Hepatic stellate cell (primary cell): ENCODE measurements around the gene SPARC.
"Not testable (repeated sequence)": the region's sequence is repeated elsewhere in the genome, so short reads cannot be mapped to it uniquely, and the experiment has no call there.

ENCODE experiments used
- DNase-seq: peaks from one replicate; pipeline ENCODE4 v3.0.0; 2011; ENCODE audit warnings: low spot score

SPARC gene

DNA sequence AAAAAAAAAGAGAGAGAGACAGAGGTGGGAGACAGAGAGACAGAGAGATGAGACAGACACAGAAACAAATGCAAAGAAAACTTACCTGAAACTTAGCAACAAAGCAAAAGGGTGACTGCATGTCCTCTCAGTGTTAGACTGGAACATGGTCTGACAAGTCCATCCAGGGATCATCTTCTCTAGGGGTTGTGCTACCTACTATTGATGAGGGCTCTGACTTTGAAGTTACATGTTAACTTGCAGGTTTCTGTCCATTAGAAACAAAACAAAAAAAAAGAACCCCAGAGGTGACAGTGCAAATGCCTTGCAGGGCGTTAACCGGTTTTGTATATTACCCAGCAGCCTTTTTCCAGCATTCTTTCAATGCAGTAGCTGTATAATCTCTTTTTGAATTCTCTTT, 13.6 kb upstream of the SPARC start:
- DNase-seq: no peak

DNA sequence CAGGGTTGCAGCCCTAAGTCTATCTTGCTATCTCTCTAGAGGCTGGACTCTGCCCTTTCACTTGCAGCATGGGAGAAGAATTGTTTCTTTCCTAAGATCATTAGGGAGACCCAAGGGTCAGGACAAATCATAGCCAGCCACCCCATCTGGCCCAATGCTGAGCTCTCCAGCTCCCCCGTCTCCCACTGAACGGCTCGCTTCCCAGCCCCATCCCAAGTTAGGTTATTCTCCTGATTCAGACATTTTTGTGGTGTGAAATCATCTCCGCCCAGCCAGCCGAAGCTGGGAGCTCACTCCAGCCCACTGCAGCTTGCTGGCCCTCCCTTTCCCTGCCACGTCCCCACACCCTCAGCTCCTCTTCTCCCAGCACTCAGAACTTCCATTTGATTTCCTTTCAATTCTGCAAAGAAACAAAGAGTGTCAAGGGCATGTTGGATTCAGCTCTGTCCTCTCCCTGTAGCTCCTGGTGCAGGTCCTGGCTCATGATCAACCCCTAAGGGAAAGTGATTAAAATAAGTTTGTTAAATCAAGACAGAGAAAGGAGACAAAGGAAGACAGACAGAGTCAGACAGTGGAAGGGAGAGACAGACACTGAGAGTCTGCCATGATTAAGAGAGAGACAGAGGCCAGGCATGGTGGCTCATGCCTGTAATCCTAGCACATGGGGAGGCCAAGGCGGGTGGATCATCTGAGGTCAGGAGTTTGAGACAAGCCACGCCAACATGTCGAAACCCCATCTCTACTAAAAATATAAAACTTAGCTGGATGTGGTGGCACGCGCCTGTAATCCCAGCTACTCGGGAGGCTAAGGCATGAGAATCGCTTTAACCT, 12.6 kb upstream of the SPARC start:
- peak; percentile 85 for DNase-seq

DNA sequence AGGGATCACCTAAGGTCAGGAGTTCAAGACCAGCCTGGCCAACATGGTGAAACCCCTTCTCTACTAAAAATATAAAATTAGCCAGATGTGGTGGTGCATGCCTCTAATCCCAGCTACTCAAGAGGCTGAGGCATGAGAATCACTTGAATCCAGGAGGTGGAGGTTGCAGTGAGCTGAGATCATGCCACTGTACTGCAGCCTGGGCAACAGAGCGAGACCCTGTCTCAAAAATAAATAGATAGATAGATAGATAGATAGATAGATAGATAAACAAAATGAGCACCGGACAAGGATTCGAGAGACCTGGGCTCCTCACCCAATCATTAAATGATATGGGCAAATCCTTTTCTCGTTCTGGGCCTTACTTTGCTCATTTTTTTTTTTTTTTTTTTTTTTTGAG, 11.4 kb upstream of the SPARC start:
- DNase-seq: not testable (repeated sequence)

DNA sequence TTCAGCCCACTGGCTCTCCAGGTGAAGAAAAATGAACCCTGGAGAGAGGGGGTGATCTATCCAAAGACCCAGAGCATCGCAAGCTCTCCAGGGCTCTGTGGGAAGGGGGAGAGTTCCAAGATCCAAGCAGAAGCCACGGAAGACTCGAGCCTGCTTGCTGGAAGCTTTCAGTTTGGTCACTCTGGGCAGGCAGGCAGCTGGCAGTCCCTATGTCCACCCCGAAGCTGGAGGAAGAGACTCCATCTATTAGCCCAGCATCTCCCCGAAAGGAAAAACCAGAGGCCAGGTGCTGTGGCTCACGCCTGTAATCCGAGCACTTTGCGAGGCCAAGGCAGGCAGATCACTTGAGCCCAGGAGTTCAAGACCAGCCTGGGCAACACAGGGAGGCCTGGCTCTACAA, 10.7 kb upstream of the SPARC start:
- DNase-seq: no peak

DNA sequence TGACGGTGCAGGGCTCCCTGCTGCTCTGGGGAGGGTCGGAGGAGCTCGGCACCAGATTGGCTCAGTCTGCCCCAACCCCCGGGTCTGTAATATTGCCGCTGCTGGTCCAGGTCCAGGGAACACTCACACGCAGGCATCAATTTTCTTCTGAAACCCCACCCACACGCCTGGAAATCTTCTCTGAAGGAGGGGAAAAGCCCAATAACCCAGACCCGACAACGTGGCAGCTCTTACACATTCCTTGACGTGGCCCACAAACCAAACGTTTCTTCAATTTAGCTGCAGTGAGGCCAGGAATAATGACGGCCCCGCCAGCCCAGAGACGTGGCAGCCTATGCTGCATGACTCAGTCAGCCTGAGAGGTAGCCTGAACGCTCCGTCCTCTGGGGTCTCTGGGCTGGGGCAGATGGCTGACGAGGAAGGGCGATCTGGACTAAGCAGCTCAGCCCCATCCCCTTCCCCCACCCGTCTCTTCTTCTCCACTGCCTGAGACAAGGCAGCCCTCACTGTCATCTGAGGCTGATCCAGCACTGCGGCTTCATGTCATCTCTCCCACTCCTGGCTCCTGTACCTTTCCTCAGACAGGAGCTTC, 9.9 kb upstream of the SPARC start:
- DNase-seq: peak; percentile 77

DNA sequence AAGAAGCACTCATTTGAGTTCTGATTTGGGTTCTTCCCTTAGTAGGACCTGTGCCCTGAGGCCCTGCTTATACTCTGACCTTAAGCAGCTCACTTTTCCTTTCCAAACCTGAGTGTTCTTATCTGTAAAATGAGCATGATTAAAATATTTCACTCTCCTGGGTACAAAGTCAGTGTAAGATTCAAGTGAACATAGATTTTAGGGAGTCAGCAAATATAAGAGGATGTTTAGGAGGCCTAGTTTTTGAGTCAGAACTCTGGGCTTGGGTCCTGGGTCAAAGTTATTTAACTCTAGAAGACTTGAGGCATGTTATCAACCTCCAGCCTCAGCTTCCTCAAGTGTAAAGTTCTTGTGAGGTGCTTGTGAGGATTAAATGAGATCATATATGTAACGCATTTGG, 8.7 kb upstream of the SPARC start:
- DNase-seq: no peak

DNA sequence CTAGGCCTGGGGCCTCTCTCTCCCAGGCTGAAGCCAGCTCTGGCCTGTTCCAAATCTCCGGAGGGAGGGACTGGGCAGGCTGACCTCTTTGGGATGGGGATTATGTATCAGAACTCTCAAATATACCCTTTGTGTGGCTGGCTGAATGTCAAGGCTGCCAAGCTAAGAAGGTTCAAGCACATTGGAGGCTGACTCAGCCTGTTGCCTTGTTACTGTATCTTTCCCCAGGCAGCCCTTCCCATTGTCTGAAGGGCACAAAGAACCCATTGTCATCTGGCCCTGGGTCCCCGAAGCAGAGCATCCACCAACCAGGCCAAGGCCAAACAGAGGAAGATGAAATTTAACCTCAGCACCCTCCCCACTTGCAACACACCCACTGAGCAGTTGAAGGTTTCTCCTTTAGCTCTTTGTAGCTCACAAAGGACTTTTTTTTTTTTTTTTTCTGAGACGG, 7.3 kb upstream of the SPARC start:
- DNase-seq: no peak

DNA sequence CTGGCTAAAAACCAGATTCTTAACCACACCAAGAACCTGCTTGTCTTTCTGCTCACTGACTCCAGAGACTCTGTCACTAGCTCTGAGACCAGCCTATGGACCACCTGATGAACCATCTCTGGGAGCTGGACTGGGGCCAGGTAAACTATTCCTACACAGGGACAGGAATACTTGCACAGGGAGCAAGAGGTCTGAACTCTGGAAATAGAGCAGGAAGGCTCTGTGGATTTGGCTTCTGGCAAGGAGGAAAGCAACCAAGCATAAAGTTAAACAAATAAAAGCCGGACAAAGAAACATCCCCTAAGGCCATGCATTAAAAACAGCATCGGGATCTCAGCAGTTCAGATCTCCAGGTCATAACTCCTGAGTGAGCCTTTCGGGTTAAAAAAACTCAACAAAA, 5.6 kb upstream of the SPARC start:
- no peak for DNase-seq

DNA sequence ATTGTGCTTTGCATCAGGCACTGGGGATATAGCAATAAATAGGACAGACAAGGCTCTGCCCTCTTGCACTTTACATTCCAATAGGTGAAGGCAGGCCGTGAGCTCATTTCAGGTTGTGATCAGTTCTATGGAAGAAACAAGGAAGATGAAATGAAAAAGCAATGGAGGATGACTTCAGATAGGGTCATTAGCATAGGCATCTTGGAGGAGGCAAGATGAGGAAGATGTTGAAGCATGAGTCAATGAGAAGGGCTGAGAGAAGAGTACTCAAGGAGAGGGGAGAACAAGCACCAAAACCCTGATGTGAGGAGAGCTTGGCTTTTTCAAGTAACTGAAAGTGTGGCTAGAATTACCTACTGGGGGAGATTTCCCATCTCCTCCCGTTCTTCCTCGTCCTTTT, 5.0 kb upstream of the SPARC start:
- DNase-seq: no peak

DNA sequence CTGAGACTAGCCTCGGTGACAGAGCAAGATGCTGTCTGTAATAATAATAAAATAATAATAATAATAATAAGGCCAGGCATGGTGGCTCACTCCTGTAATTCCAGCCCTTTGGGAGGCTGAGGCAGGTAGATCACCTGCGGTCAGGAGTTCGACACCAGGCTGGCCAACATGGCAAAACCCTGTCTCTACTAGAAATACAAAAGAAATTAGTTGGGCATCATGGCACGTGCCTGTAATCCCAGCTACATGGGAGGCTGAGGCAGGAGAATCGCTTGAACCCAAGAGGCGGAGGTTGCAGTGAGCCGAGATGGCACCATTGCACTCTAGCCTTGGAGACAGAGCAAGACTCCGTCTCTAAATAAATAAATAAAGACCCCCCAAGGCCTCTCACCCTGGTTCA, 2.9 kb upstream of the SPARC start:
- DNase-seq: not testable (repeated sequence)

DNA sequence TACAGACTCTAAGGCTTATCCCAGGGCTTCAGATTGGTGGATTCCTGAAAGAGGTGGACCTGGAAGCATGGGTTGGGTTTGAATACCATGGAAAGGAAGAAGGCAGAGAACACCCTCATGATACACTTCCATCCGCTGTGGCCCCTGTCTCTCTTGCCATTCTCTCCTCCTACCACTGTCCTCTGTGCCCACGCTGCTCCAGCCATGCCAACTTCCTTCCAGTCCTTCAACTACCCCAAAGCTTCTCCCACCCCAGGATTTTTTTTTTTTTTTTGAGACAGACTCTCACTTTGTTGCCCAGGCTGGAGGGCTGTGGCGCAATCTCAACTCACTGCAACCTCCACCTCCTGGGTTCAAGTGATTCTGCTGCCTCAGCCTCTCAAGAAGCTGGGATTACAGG, 1.7 kb upstream of the SPARC start:
- no peak for DNase-seq

DNA sequence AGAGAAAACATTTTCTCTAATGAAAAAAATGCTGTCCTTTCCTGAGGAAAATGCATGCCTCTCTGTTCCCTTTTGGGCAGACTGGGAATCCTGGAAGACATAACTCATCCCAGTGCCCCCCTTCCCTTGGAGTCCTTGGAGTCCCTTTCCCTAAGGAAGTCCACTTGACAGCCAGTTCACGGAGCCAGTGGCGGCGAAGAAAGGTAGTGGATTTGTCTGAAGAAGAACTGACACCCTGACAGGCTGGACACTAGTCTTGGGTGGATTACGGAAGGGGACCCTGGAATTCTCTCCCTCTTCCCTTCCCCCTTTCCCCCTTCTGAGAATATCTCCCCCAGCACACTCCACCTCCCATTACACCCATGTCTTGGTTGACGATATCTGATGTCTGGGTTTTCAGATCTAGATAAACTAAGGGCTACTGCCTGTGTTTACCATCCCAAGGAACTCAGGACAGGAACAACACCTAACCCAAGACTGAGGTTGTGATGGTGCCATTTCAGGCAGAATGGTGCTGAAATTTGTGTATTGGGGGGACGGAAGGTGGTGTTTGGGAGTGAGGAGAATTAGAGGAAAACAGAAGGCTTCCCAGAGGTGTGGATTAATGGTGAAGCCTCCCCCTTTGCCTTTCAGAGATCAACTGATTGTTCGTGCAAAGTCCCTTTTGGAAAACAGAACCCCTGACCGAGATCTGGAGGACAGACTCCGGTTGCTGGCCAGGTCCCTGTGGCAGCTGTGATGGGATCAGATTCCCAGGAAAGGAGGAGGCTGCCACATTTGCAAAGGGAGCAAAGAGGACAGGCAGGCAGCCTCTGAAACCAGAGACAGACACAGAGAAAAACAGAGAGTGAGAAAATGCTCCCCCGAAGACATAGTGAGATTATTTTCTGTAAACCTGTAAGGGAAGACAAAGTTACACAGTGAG, 704 bp downstream of the SPARC start:
- DNase-seq: no peak

DNA sequence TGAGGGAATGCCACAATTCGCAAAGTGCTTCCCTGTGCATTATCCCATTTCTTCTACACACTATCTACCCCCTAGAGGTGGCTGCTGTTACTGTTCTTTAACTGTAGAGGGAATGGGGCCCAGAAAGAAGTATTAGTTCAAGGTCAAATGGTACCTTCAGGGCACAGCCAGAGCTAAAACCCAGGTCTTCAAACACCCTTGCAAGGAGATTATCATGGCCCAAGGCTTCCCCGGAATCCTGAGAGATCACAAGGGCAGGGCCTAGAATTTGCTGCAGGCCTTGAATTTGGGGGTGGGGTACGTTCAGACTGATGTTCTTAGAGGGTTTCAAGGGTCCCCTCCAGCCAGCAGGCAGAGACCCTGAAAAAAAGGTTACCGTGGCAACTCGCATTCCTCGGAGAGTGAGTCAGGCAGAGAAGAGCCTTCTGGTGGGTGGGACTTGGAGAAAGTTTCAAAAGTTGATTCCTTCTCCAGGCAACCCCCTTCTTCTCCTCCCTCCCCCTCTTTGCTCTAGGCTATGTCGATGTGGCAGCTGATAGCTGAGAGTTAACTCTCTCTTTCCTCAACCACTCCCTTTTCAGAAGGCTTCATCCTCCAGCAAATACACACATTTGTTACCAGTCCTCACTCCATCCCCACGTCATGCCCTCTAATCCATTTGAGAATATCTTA, 1.9 kb downstream of the SPARC start:
- DNase-seq: peak; percentile 60

DNA sequence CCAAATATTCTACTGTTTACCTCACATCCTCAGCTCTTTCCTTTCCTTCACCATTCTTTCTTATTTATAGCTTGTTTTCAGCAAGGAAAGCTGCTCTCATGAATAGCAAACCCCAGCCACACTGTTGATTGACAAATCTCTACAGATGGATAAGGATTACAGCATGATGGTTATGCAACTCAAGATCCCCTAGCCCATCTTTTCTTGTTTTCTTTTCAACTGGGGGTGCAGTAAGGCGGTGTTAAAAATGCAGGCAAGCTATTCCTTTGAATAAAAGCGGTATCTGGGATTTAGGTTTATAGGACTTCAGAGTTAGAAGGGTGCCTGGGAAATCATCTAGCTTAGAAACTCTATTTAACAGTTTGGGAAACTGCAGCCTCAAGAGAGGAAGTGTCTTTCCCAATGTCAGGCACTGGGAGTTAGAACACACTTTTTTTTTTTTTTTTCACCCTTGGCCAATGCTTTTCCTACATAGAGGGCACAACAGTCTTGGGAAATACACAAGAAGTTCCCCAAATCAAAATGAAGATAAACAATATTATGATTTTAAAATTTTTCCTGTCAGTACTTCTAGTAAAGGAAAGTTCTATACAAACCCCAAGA, 2.6 kb downstream of the SPARC start:
- DNase-seq: no peak

DNA sequence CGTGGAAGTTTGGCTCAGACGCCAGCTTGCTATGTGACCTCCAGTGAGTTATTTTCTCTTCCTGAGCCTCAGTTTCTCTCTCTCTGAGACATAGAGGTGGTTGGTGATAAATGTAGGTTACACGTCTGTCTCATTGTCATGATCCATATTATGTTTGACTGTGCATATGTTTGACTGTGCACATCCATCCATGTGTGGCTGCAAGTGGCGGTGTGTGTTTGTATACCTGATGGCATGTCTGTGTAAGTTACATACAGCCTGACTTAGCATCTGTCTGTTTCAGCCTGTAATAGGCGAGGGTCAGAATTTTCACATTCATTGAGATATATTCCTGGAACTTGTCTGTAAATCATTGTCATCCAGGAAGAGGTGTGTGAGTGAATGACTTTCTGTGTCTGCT, 3.3 kb downstream of the SPARC start:
- DNase-seq: no peak

DNA sequence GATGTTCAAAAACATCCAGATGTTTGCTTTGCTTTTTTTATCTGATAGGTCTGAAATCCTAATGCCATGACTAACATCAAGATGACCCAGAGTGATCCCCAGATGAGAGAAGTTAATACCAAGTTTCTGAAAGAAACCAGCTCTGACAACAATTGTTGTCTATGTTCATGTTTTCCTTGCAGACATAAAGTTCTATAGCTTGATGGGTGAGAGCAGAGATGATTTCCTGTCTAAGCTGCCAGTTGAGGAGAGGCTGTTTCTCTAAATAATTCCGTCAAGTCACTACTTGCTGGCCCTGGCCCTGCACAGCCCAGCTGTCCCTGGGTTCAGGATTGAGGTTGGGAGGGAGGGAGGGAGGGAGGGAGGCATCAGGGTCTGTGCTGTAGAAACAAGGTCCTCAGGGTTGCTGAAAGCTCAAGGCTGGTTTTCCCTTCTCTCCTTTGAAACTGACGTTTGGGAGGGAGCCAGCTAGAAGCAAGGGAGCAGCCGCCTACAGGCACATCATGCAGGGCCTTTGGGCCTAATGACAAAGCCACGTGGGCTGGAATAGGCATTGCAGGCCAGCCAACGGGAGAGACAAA, 3.9 kb downstream of the SPARC start:
- no peak for DNase-seq

DNA sequence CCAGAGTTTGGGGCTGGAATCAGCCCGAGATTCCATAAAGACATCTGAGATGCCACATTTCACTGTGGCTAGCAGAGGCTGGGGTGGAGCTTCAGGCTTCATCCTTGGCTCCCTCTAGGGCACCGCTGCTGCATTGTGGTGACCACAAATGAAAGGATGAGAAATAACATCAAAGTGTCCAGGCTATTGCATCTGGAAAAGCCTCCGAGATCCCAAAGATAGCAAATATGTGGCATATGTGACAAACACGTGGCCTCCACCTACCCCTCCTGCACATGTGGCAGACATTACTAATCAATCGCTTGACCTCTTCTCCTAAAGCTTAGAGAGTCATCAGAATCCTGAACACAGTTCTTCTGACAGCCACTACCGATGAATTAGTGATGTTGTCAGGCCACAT, 4.5 kb downstream of the SPARC start:
- no peak for DNase-seq

DNA sequence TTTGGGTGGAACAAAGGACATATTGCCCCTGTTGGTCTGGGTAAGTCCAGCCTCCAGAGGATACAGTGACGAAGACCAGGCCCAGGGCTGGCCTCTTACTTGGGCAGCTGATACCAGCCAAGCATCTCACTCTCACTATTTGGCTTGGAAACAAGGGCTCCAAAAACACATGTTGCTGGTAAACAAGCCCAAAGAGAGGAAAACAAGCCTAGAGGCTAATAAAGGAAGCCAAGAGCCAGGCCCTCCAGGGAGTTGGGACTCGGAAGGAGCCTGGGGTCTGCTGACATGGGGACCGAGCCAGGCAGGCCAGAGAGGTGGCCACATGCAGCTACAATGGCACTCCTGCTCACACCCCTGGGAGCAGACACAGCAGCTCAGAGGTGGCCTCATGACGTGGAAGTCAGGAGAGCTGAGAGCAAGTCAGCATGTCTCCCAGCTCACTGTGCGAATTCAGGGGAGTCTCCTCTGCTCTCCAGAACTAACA, 5.7 kb downstream of the SPARC start:
- DNase-seq: no peak

DNA sequence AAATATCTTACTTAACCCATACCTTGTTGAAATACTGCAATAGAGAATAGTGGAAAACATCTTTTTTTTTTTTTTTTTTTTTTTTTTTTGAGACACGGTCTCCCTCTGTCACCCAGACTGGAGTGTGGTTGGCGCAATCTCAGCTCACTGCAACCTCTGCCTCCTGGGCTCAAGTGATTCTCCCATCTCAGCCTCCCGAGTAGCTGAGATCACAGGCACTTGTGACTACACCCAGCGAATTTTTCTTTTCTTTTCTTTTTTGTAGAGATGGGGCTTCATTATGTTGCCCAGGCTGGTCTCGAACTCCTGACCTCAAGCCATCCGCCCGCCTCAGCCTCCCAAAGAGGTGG, 6.6 kb downstream of the SPARC start:
- DNase-seq: not testable (repeated sequence)

DNA sequence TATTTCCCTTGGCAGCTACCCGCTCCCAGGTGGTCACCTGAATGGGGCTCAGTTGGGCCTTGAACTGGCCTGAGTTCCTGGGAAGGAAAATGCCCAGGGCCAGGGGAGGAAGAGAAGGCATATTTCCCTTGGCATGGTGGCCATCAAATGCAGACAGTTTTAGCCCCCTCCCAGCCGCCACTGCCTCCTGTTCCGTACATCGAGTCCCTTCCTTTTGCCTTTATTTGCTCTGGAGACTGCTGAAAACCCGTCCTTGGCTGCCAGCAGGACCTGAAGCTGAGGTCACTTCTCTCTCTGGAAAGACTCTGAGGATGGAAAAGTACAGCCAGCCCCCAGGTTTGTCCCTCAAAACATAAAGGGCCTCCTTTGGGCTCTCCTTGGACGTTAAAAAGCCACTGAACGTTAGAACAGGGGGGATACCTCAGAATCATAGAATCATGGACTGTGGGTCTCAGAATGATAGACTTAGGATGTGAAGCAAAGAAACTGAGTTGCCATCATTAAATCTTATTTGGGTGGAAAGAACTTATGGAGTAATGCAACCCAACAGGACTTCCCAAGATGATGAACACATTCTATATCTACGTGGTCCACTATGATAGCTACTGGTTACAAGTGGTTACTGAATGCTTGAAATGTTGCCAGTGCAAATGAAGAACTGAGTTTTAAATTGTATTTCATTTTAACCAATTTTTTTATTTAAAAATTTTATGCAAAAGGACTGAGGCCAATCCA, 7.1 kb downstream of the SPARC start:
- DNase-seq: no peak

DNA sequence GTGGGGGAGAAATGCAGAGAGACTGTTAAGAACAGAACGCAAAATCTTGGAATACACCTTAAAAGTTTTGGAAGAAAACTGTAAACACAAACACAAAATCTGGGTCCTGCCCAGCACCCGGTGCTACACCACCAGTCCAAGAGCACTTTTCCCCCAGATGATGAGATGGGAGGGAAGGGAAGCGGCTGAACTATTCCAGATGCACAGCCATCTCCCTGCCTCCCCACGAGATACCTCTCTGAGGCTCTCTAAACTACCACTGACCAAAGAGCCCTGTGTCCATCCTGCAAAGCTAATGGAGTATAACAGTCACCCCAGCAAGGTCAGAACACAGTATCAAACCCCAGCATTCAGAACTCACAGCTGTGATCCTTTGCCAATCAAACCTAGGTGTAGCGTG, 8.0 kb downstream of the SPARC start:
- no peak for DNase-seq
